Stimulated activated CD4-positive, alpha-beta T cell treated with anti-CD3 and anti-CD28 coated beads, TNF-alpha, amount 100 ng/mL, for 4 hours (primary cell): ENCODE data around the gene ATP1A4.

Source experiments
- DNase-seq, 3 experiments: peaks; one replicate each; pipeline ENCODE4 v3.0.0-alpha.2; 2020; ENCODE audit warnings: low read depth in 3 of 3

ATP1A4 gene

DNA sequence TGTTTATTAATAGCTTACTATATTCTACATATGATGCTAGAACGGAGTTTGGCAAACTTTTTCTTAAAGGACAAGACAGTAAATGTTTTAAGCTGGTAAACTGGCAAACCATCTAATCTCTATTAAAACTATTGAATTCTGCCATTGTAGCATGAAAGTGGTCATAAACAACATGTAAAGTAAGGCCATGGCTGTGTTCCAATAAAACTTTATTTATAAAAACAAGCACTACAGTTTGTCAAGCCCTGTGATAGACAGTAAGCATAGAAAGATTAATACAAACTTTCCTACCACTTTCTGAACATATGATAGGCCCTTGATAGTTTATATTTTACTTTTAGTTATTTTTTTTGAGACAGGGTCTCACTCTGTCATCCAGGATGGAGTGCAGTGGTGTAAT lies 76.2 kb downstream of the ATP1A4 start:
- DNase-seq, result no peak

DNA sequence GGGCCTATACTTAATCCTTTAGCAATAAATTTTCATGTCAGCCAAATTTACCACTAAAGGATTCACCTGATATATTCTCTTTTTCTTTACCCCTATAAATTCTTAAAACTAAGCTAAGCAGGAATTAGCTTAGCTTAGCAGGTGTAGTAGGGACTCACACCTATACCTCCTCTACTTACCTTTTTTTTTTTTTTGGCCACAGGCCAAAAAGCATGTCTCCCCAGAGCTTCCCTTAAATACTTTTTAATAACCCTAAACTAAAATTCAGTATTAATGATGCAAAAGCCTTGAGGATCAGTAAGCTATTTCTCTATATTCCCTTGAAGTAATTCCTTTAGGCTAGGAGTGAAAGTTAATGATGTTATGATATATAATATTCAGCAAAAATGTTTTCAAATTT lies 77.0 kb downstream of the ATP1A4 start:
- no peak for DNase-seq

DNA sequence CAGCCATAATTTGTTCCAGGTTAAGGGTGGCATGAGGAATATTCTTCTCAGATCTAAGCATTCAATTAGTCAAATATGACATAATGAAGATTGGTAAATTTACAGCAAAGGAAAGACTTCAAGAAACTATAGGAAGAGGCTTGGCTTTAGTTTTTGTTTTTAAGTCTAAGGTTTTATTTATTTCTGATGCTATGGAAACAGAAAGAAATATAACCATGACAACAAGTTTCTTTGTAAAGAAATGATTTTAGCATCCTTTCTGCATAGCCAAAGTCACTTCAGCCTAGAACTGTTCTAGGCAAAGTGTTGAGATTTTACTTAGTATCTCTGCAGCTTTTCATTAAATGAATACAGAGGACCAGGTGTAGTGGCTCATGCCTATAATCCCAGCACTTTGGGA lies 81.5 kb downstream of the ATP1A4 start:
- DNase-seq, result no peak
